Colon (tissue), 2 donors: ENCODE measurements around the gene ESRRB.

Source experiments
- FAIRE-seq: peaks from 2 replicates; lab custom pipeline; 2012; peaks lifted over from hg19 to GRCh38; lab: Jason Lieb, UNC
- donor health status: control.
- donor health status: control.

Gene ESRRB

DNA sequence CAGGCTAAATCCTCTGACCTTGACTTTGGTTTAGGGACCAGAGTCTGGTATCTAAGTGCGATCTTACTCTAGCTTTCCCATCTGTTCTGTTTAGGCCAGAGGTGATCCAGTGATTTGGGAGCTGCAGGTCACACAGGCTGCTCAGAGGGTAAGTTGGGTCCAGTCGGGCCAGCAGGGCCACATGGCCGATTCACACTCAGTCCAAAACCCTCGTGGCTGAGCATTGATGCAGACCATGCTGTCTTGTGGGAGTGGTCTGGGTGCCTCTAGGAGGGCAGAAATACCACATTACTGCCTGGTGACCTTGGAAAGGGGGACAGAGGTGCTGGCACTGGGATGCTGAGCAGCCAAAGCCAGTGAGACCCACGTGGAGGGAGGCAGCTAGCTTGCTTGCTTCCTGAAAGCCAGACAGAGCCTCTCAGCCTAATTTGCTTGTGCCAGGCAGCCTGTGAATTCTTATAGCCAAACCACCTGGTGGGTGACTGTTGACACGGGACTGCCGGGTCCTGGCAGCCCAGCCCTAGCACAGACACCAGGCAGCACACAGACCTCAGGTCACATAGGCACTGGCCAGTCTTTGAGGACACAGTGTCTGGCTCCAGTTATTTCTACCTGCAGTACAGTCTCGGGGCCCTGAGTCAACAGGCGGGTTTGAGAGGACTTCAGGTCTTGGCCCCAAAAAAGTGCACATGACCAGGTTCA lies 31.7 kb downstream of the ESRRB start:
- FAIRE-seq = no peak

DNA sequence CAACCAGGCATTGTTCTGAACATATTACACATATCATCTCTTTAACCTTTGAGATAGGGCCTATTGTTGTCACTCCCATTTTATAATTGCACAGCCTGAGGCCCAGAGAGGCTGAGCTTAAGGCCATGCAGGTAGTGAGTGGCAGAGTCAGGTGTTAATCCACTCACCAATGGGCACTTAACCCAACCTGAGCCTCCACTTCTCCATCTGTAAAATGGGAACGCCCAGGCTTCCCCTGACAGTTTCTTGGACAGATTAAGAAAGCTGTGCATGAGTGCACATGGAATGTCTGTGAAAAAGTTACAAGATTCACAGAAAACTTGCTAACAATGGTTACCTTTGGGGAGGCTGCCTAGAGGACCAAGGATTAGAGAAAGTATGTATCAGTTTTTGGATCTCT lies 32.9 kb downstream of the ESRRB start:
- FAIRE-seq = no peak

GRCh38 chr14:76412501-76412900 lies 36.6 kb downstream of the ESRRB start:
- no peak for FAIRE-seq

GRCh38 chr14:76413106-76413961 lies 37.4 kb downstream of the ESRRB start:
- FAIRE-seq = no peak

GRCh38 chr14:76413962-76414600 lies 38.1 kb downstream of the ESRRB start:
- no peak for FAIRE-seq

DNA sequence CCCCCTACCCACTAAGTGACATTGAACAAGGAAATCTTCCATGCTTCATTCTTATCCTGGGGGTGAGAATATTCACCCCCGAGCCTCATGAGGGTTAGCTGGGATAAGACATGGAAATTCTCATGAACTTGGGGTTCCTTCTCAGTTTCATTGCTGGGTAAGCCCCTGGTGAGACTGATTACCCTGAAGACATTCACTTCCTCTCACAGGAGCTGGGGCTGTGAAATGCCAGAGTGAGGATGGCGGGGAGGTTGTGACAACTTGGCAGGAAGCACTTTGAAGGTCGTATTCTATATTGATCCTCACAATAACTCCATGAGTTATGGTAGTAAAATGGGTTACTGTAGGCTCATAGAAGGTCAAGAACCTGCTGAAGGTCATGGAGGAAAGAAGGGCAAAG lies 43.5 kb downstream of the ESRRB start:
- FAIRE-seq = no peak

- FAIRE-seq = no peak
These were observed 44.9 kb downstream of the ESRRB start for GRCh38 chr14:76420827-76421226.

GRCh38 chr14:76421662-76422061 lies 45.7 kb downstream of the ESRRB start:
- no peak for FAIRE-seq

DNA sequence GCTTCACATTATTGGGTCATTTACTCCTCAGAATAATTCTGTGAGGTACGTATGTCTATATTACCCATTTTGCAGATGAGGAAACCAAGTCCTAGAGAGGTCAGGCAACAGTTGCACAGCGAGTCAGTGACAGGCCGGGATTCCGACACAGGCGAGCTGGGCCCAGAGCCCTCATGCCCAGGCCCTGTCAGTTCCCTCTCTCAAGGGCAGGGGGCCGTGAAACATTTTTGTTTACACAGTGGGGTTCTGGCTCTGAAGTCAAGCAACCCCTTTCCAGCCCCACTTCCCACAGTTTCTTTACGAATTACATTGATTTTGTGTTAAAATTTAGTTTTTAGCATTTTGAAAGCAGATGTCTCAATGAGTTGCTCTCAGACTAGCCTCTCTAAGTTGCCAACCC lies 46.7 kb downstream of the ESRRB start:
- no peak for FAIRE-seq

GRCh38 chr14:76423534-76423933 lies 47.6 kb downstream of the ESRRB start:
- FAIRE-seq = no peak

- no peak for FAIRE-seq
These were observed 48.4 kb downstream of the ESRRB start for GRCh38 chr14:76424359-76424758.

GRCh38 chr14:76426161-76426696 lies 50.3 kb downstream of the ESRRB start:
- FAIRE-seq = no peak

GRCh38 chr14:76428611-76429010 lies 52.7 kb downstream of the ESRRB start:
- FAIRE-seq = no peak

- FAIRE-seq = no peak
These were observed 54.1 kb downstream of the ESRRB start for GRCh38 chr14:76430017-76430416.

DNA sequence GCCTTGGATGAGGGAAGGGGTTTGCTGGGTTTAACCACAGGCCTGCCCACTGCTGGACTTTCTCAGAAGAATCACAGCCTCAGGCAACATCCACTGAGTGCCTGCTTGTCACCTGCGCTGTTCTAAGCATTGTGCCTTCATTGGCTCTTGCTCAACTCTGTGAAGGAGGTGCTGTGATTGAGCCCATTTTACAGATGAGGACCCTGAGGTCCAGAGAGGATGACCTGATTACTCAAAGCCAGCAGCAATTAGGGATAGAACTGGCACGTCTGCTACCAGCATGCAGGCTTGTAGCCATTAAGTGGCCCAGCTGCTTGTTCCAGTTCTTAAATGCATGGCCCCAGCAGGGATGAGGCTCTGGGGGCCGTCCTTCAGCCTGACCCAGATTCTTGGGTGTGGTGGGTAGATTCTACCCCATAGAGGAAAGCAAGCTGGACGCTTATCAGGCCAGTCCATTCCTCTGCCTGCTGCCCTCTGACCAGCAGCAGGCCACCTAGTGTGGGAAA lies 54.6 kb downstream of the ESRRB start:
- FAIRE-seq = no peak

GRCh38 chr14:76431538-76431937 lies 55.6 kb downstream of the ESRRB start:
- no peak for FAIRE-seq

GRCh38 chr14:76432827-76433752 lies 57.2 kb downstream of the ESRRB start:
- FAIRE-seq = no peak

GRCh38 chr14:76434220-76434619 lies 58.3 kb downstream of the ESRRB start:
- FAIRE-seq = no peak

DNA sequence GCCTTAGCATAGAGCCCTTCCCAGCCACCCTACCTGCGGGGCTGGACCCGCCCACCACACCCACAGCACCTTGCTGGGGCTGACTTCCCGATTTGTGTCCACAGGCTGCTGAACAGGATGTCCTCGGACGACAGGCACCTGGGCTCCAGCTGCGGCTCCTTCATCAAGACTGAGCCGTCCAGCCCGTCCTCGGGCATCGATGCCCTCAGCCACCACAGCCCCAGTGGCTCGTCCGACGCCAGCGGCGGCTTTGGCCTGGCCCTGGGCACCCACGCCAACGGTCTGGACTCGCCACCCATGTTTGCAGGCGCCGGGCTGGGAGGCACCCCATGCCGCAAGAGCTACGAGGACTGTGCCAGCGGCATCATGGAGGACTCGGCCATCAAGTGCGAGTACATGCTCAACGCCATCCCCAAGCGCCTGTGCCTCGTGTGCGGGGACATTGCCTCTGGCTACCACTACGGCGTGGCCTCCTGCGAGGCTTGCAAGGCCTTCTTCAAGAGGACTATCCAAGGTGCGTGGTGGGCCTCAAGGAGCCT lies 63.4 kb downstream of the ESRRB start:
- no peak for FAIRE-seq

DNA sequence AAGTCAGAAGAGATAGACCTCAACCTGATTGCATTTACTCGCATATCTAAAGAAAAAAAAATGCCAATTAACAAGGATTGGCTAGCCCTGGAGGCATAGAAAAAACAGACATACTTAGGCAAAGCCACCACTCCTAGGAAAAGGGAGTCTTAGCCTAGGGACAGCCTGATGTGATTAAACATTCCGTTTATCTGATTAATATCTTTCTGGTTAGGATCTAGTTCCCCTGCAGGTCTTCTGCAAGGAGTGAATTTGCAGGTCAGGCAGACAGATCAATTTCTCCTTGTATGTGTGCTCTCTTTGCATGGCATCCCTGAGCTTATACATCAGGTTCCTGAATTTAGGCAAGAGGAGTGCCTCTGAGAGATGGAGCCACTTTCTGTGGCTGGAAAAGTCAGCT lies 70.5 kb downstream of the ESRRB start:
- no peak for FAIRE-seq

GRCh38 chr14:76446921-76447320 lies 71.0 kb downstream of the ESRRB start:
- no peak for FAIRE-seq
